Measurements from ENCODE around the gene LYPD6B.

Gene LYPD6B

DNA sequence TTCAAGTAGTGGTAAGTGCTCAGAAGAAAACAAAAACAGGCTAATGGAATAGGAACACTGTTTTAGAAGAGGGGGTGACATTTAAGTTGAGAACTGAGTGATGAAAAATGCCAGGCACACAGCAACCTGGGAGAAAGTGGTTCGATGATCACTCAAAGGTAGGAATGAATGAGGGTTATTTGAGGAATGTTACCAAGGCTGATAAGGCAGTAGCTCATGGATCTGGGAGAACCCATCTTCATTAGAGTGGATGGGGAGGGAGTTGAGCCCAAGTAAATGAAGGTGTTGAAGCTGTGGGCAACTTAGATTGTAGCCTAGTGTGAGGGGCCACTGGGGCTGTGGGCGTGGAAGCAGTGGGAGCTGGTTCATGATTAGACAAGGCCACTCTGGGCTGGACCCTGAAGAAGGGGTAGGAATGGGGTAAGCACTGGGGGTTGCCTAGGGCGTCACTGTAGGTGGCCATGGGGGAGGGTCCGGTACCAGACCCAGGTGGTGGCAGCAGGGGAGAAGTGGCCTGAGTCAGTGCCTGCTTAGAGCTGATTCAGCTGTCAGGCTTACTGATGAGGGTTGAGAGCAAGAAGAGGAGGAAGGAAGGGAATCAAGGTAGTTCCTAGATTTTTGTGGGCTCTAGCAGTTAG lies 22.5 kb upstream of the LYPD6B start:
- H3K27me3 ChIP-seq (ENCODE audit: control insufficient read depth, insufficient read depth, low read length), result no peaks in the 10 kb centered on the region
- no peaks in the 10 kb centered on the region for H3K4me1 ChIP-seq
- H3K9me3 ChIP-seq (ENCODE audit: control insufficient read depth, low read length), result no peaks in the 10 kb centered on the region
- no peak overlapping the region for H2AFZ ChIP-seq
- H3K79me2 ChIP-seq, result no peaks in the 10 kb centered on the region
- H3K9ac ChIP-seq, result no peak overlapping the region
- no peak for TF ChIP-seq CTCF (IDR thresholded peaks at IDR 0.05)
- no peak overlapping the region for H3K4me2 ChIP-seq (ENCODE audit: low read length)
- H3K36me3 ChIP-seq (ENCODE audit: control insufficient read depth, insufficient read depth, low read length), result no peaks in the 10 kb centered on the region
- H3K27ac ChIP-seq, result no peak overlapping the region
- no peak overlapping the region for H3K4me3 ChIP-seq (ENCODE audit: low read depth, low read length)

DNA sequence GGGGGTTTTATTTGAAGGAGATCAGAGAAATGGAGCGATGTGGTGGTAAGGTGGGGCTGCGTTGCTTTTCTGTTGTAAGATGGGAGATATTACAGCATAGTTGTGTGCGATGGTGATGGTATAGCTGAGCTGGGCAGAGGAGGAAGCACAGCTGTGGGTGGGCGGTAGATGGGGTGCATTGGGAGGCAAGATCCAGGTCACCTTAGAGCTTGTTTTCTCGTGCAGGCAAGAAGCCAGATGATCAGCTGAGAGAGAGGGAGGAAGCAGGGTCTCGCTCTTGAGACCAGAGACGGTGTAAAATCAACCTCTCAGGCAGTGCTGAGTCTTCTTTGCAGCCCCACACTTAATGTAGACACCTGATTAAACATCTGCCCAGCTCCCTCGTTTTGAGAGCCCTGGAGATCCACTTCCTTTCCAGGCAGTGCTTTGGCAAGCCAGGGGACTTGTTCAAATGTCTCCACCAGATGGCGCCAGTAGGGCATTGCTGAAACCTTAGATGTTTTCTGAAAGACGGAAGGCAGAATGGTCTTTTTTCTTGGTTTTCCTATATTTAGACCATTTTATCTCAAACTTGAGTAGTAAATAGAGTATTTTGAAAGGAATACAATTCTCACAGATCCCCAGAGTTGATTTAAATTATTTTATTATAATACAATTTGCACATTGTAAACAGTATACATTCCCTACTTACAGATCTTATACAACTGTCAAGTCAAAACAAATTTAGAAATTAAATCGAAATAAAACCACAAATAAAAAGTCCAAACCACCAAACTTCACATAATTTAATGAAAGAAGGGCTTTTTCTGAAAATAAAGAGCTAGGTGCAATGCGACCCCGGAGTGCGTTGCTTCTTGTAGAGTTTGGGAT lies 21.1 kb upstream of the LYPD6B start:
- Histone ChIP-seq H3K27ac (no peak overlapping the region), H3K79me2 (no peaks in the 10 kb centered on the region), H3K9ac (no peak overlapping the region), H3K27me3 (ENCODE audit: control insufficient read depth, insufficient read depth, low read length) (no peaks in the 10 kb centered on the region), H3K4me2 (ENCODE audit: low read length) (no peak overlapping the region), H3K9me3 (ENCODE audit: control insufficient read depth, low read length) (no peaks in the 10 kb centered on the region), H2AFZ (no peak overlapping the region), H3K4me1 (no peaks in the 10 kb centered on the region), H3K4me3 (ENCODE audit: low read depth, low read length) (no peak overlapping the region), H3K36me3 (ENCODE audit: control insufficient read depth, insufficient read depth, low read length) (no peaks in the 10 kb centered on the region)
- TF ChIP-seq CTCF (IDR thresholded peaks at IDR 0.05), result peak; percentile 91

DNA sequence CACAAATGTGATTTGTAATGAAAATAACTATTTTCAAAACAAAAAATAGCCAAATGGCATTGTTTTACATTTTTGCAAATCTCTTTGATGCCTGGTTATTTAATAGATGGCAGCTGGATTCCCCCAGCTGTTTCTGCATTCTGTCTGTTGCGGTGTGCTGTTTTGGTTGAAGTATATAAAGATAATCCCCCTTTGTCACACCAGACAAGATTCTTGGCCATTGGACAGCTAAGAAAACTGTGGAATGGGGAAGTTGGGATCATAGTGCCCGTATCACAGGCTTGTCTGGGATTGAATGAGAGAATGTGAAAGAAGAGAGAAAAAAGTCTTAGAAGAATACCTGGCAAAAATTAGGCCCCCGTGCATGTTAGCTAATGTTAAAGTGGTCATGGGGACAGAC lies 19.5 kb upstream of the LYPD6B start:
- Histone ChIP-seq H3K9ac (no peak overlapping the region), H3K27me3 (ENCODE audit: control insufficient read depth, insufficient read depth, low read length) (no peaks in the 10 kb centered on the region), H2AFZ (no peak overlapping the region), H3K4me2 (ENCODE audit: low read length) (no peak overlapping the region), H3K9me3 (ENCODE audit: control insufficient read depth, low read length) (no peaks in the 10 kb centered on the region), H3K36me3 (ENCODE audit: control insufficient read depth, insufficient read depth, low read length) (no peaks in the 10 kb centered on the region), H3K4me1 (no peaks in the 10 kb centered on the region), H3K27ac (no peak overlapping the region), H3K79me2 (no peaks in the 10 kb centered on the region), H3K4me3 (ENCODE audit: low read depth, low read length) (no peak overlapping the region)
- TF ChIP-seq CTCF (IDR thresholded peaks at IDR 0.05), result no peak

DNA sequence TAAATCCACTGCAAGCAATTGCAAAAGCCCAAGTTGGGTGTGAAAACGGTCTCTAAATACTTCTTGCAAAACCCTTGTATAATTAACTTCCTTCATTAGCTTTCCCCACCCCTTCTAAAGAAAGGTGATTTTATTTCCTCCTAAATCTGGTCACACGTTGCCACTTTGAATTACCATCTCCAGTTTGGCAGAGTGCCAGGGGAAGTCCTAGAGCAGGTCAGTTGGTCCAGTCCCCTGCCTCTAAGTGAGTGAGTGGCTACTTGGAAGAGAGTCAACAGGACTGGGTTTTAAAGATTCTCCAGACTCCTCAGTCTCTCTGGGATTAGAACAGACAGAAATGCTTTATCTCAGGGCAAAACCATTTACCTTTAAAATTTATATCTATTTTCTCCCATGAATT lies 18.7 kb upstream of the LYPD6B start:
- no peak overlapping the region for H3K4me3 ChIP-seq (ENCODE audit: low read depth, low read length)
- TF ChIP-seq CTCF (IDR thresholded peaks at IDR 0.05), result no peak

More for the DNA sequence above, 18.7 kb upstream of the LYPD6B start:
- no peak overlapping the region for H3K9ac ChIP-seq
- no peaks in the 10 kb centered on the region for H3K36me3 ChIP-seq (ENCODE audit: control insufficient read depth, insufficient read depth, low read length)
- H3K9me3 ChIP-seq (ENCODE audit: control insufficient read depth, low read length), result no peaks in the 10 kb centered on the region
- no peaks in the 10 kb centered on the region for H3K27me3 ChIP-seq (ENCODE audit: control insufficient read depth, insufficient read depth, low read length)
- no peak overlapping the region for H3K4me2 ChIP-seq (ENCODE audit: low read length)
- no peak overlapping the region for H2AFZ ChIP-seq
- no peaks in the 10 kb centered on the region for H3K4me1 ChIP-seq
- H3K27ac ChIP-seq, result no peak overlapping the region
- no peaks in the 10 kb centered on the region for H3K79me2 ChIP-seq
